K562 (cell line): Measurements from ENCODE around the gene EHMT2. TPM values are rescaled to one million over a fixed set of nuclear protein-coding genes. Genes with fewer than 3 reads are reported as not detected.
A peak's percentile ranks its signal among the peaks of the same experiment; 100 is the strongest.

Experiments used
- BRCA1 ChIP-seq, 2 experiments: fragments of 450-650 bp in 1 of 2; sonication (generic) in 1 of 2; formaldehyde crosslinking in 1 of 2; IDR thresholded peaks; 2 replicates each; pipeline versions ENCODE4 v1.5.0 to v1.6.1; 2017 to 2020; ENCODE audit warnings: mild to moderate bottlenecking in 1 of 2, missing genetic modification reagents in 1 of 2
- FOXP1 ChIP-seq: sonication (generic); formaldehyde crosslinking; IDR thresholded peaks from 2 replicates; pipeline ENCODE4 v1.8.0; 2022; ENCODE audit warnings: mild to moderate bottlenecking, missing genetic modification reagents
- HDAC2 ChIP-seq: fragments of 450-650 bp; IDR thresholded peaks from 2 replicates; pipeline ENCODE4 v1.6.1; 2016; ENCODE audit warnings: mild to moderate bottlenecking
- HNRNPL ChIP-seq: fragments of 200-400 bp; formaldehyde crosslinking; IDR thresholded peaks from 2 replicates; pipeline ENCODE4 v1.6.1; 2017; ENCODE audit warnings: low read depth, mild to moderate bottlenecking, low read length
- SMAD4 ChIP-seq: fragments of 250-450 bp; sonication (Bioruptor Pico); conservative IDR thresholded peaks from 2 replicates; pipeline ENCODE4 v1.8.0; 2021; ENCODE audit warnings: inconsistent platforms, mild to moderate bottlenecking, moderate library complexity
- TBP ChIP-seq: optimal IDR thresholded peaks from 2 replicates; pipeline ENCODE3; 2011; ENCODE audit warnings: low read depth, low read length, improper control_type of control experiment
- YY1 ChIP-seq, 3 experiments: IDR thresholded peaks; 2 replicates each; pipeline ENCODE4 v1.6.1; 2011; ENCODE audit warnings: low read length in 2 of 3, mild to moderate bottlenecking in 2 of 3, moderate library complexity in 2 of 3, borderline replicate concordance in 1 of 3, control low read depth in 1 of 3, low read depth in 1 of 3; ENCODE audit not compliant: insufficient read depth in 3 of 3, insufficient replicate concordance in 2 of 3, control insufficient read depth in 1 of 3, insufficient read length in 1 of 3; ENCODE audit errors: extremely low read depth in 1 of 3
- ZNF644 ChIP-seq: fragments of 200-800 bp; sonication (Bioruptor generic); IDR thresholded peaks from 2 replicates; pipeline ENCODE4 v1.6.1; 2016; ENCODE audit warnings: low read depth, missing genetic modification characterization, missing compliant biosample characterization
- polyA plus RNA-seq, 8 experiments: library from polyadenylated mRNA; depleted of rRNA in 4 of 8; stranded (reverse) in 5 of 8; unstranded in 3 of 8; fragments of >200 nt; fragmentation: Nextera tagmentation in 2 of 8; fragmentation: Illumina TruSeq in 1 of 8; extraction: Ambion mirVana in 2 of 8; extraction: Trizol in 1 of 8; gene quantifications; 2 replicates each; pipeline versions ENCODE4 v1.2.1 to v1.2.3, GENCODE V29; 2011 to 2014; ENCODE audit warnings: inconsistent platforms in 1 of 8, missing spikeins in 1 of 8
- total RNA-seq, 7 experiments: library from RNA; depleted of rRNA in 6 of 7; stranded (reverse); fragments of >200 nt in 6 of 7; fragmentation: Illumina TruSeq in 2 of 7; extraction: Trizol in 2 of 7; gene quantifications; 2 replicates each; pipeline versions ENCODE4 v1.2.1 to v1.2.3, GENCODE V29; 2011 to 2021; ENCODE audit warnings: low replicate concordance in 1 of 7
- TF ChIP-seq, protein P1 (sequence below): fragments of 450-650 bp; IDR thresholded peaks from 2 replicates; pipeline ENCODE4 v1.6.1; 2016; ENCODE audit warnings: low read depth, mild to moderate bottlenecking, moderate library complexity
- TF ChIP-seq, protein P2 (sequence below): fragments of 450-650 bp; formaldehyde crosslinking; IDR thresholded peaks from 2 replicates; pipeline ENCODE4 v1.4.0; 2022; ENCODE audit warnings: mild to moderate bottlenecking, moderate library complexity
- TF ChIP-seq, protein P3 (sequence below), 2 experiments: fragments of 200-800 bp in 1 of 2; sonication (Bioruptor generic) in 1 of 2; sonication (generic) in 1 of 2; formaldehyde crosslinking in 1 of 2; IDR thresholded peaks in 1 of 2; conservative IDR thresholded peaks in 1 of 2; 2 replicates each; pipeline versions ENCODE4 v1.5.0 to v1.6.1; 2016 to 2020; ENCODE audit warnings: missing compliant biosample characterization in 1 of 2, missing genetic modification characterization in 1 of 2, missing genetic modification reagents in 1 of 2
- TF ChIP-seq, protein P4 (sequence below): fragments of 150-350 bp; IDR thresholded peaks from 2 replicates; pipeline ENCODE4 v1.6.1; 2014; ENCODE audit warnings: low read depth, mild to moderate bottlenecking, low read length, borderline replicate concordance
- TF ChIP-seq, protein P5 (sequence below): fragments of 250-450 bp; sonication (Bioruptor Pico); IDR thresholded peaks from 2 replicates; pipeline ENCODE4 v1.4.0; 2020; ENCODE audit warnings: mild to moderate bottlenecking
- TF ChIP-seq, protein P6 (sequence below), 3 experiments: IDR thresholded peaks in 2 of 3; conservative IDR thresholded peaks in 1 of 3; 2 replicates each; pipeline ENCODE4 v1.5.1; 2011 to 2012; ENCODE audit warnings: low read length in 3 of 3, mild to moderate bottlenecking in 3 of 3, control low read depth in 2 of 3, improper control_type of control experiment in 1 of 3, inconsistent platforms in 1 of 3, low read depth in 1 of 3, mixed read lengths in 1 of 3, moderate library complexity in 1 of 3; ENCODE audit not compliant: insufficient read depth in 2 of 3

Gene EHMT2
- total and polyA plus RNA-seq, 9 of the 15 experiments (the other 6 are each of a cell fraction or from before 2014, with no cell fraction given): 2.1 to 63.8 (median 38.5) TPM

DNA sequence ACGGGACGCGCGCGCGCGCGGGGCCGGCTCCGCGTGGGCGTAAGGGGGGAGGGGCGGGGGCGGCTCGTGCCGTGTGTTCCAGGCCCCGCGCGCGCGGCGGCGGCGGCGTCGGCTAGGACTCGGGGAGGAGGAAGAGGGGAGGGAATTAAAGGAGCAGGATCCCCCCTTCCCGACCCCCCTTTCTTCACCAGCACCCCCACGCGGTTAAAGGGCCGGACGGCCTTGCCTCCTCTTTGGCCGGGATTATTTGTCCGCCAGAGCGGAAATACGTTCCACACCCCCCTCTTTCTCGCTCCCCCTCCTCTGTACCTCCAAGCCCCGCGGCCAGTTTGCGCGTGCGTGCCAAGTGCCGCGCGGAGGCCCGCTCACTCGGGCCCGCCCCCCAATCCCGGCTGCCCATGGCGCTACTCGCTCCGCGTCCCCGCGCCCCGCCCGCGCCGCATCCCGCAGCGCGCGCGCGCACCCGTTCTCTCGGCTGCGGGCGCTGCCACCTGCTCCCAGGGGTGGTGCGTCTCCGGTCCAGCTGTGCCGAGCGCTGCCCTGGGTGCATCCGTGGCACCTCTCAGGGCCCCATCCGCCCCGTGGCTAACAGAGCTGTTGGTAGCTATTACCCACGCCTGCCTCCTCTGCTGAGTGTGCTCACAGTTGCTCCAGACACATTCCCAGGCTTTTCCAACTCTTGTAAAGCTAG, 4.6 kb upstream of the EHMT2 start, which contains the start of gene ZBTB12 (continued):
- TF ChIP-seq, protein P1, sequence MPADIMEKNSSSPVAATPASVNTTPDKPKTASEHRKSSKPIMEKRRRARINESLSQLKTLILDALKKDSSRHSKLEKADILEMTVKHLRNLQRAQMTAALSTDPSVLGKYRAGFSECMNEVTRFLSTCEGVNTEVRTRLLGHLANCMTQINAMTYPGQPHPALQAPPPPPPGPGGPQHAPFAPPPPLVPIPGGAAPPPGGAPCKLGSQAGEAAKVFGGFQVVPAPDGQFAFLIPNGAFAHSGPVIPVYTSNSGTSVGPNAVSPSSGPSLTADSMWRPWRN: 0 out of 2 replicates have a peak, but pooled peaks have one; percentile 37
- TF ChIP-seq HNRNPL (peak; percentile 76), YY1 (IDR thresholded peaks at IDR 0.05; ENCODE audit: borderline replicate concordance in 1 of 3, control insufficient read depth in 1 of 3, extremely low read depth in 1 of 3, insufficient read depth in 3 of 3, insufficient read length in 1 of 3, insufficient replicate concordance in 2 of 3, low read depth in 1 of 3, low read length in 2 of 3) (peak in 2 of 3 experiments; percentile 32 to 59), SMAD4 (peak; percentile 85), TBP (peak; percentile 64), BRCA1 (IDR thresholded peaks at IDR 0.05) (no peak), BRCA1 (CRISPR knock-in tag; IDR thresholded peaks at IDR 0.05) (no peak), HDAC2 (no peak), FOXP1 (CRISPR knock-in tag) (peak; percentile 82; the same call in 1 of the 2 replicates), ZNF644 (tag) (0 out of 2 replicates have a peak, but pooled peaks have one; percentile 22)
- TF ChIP-seq, protein P2, sequence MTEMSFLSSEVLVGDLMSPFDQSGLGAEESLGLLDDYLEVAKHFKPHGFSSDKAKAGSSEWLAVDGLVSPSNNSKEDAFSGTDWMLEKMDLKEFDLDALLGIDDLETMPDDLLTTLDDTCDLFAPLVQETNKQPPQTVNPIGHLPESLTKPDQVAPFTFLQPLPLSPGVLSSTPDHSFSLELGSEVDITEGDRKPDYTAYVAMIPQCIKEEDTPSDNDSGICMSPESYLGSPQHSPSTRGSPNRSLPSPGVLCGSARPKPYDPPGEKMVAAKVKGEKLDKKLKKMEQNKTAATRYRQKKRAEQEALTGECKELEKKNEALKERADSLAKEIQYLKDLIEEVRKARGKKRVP: peak; percentile 41; the same call in 1 of the 2 replicates
- TF ChIP-seq, protein P3, sequence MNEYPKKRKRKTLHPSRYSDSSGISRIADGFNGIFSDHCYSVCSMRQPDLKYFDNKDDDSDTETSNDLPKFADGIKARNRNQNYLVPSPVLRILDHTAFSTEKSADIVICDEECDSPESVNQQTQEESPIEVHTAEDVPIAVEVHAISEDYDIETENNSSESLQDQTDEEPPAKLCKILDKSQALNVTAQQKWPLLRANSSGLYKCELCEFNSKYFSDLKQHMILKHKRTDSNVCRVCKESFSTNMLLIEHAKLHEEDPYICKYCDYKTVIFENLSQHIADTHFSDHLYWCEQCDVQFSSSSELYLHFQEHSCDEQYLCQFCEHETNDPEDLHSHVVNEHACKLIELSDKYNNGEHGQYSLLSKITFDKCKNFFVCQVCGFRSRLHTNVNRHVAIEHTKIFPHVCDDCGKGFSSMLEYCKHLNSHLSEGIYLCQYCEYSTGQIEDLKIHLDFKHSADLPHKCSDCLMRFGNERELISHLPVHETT (CRISPR knock-in tag; conservative IDR thresholded peaks at IDR 0.05 in 1 of 2, IDR thresholded peaks at IDR 0.05 in 1 of 2): peak in 1 of 2 experiments; percentile 86; a peak in 2 of 4 replicates
- TF ChIP-seq, protein P4, sequence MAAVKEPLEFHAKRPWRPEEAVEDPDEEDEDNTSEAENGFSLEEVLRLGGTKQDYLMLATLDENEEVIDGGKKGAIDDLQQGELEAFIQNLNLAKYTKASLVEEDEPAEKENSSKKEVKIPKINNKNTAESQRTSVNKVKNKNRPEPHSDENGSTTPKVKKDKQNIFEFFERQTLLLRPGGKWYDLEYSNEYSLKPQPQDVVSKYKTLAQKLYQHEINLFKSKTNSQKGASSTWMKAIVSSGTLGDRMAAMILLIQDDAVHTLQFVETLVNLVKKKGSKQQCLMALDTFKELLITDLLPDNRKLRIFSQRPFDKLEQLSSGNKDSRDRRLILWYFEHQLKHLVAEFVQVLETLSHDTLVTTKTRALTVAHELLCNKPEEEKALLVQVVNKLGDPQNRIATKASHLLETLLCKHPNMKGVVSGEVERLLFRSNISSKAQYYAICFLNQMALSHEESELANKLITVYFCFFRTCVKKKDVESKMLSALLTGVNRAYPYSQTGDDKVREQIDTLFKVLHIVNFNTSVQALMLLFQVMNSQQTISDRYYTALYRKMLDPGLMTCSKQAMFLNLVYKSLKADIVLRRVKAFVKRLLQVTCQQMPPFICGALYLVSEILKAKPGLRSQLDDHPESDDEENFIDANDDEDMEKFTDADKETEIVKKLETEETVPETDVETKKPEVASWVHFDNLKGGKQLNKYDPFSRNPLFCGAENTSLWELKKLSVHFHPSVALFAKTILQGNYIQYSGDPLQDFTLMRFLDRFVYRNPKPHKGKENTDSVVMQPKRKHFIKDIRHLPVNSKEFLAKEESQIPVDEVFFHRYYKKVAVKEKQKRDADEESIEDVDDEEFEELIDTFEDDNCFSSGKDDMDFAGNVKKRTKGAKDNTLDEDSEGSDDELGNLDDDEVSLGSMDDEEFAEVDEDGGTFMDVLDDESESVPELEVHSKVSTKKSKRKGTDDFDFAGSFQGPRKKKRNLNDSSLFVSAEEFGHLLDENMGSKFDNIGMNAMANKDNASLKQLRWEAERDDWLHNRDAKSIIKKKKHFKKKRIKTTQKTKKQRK: no peak
- TF ChIP-seq, protein P5, sequence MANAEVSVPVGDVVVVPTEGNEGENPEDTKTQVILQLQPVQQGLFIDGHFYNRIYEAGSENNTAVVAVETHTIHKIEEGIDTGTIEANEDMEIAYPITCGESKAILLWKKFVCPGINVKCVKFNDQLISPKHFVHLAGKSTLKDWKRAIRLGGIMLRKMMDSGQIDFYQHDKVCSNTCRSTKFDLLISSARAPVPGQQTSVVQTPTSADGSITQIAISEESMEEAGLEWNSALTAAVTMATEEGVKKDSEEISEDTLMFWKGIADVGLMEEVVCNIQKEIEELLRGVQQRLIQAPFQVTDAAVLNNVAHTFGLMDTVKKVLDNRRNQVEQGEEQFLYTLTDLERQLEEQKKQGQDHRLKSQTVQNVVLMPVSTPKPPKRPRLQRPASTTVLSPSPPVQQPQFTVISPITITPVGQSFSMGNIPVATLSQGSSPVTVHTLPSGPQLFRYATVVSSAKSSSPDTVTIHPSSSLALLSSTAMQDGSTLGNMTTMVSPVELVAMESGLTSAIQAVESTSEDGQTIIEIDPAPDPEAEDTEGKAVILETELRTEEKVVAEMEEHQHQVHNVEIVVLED: peak; percentile 57
- TF ChIP-seq, protein P6, sequence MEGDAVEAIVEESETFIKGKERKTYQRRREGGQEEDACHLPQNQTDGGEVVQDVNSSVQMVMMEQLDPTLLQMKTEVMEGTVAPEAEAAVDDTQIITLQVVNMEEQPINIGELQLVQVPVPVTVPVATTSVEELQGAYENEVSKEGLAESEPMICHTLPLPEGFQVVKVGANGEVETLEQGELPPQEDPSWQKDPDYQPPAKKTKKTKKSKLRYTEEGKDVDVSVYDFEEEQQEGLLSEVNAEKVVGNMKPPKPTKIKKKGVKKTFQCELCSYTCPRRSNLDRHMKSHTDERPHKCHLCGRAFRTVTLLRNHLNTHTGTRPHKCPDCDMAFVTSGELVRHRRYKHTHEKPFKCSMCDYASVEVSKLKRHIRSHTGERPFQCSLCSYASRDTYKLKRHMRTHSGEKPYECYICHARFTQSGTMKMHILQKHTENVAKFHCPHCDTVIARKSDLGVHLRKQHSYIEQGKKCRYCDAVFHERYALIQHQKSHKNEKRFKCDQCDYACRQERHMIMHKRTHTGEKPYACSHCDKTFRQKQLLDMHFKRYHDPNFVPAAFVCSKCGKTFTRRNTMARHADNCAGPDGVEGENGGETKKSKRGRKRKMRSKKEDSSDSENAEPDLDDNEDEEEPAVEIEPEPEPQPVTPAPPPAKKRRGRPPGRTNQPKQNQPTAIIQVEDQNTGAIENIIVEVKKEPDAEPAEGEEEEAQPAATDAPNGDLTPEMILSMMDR (IDR thresholded peaks at IDR 0.05 in 2 of 3, conservative IDR thresholded peaks at IDR 0.05 in 1 of 3; ENCODE audit: insufficient read depth in 2 of 3, low read depth in 1 of 3, low read length in 3 of 3): peak in 1 of 3 experiments; percentile 15; a peak in 1 of 6 replicates
